Measurements from ENCODE around the gene MAN2A2. TPM values are rescaled to one million over a fixed set of nuclear protein-coding genes. Genes with fewer than 3 reads are reported as not detected.

MAN2A2 gene
- total RNA-seq, 1 donor from 2014 or later = 33.3 TPM

DNA sequence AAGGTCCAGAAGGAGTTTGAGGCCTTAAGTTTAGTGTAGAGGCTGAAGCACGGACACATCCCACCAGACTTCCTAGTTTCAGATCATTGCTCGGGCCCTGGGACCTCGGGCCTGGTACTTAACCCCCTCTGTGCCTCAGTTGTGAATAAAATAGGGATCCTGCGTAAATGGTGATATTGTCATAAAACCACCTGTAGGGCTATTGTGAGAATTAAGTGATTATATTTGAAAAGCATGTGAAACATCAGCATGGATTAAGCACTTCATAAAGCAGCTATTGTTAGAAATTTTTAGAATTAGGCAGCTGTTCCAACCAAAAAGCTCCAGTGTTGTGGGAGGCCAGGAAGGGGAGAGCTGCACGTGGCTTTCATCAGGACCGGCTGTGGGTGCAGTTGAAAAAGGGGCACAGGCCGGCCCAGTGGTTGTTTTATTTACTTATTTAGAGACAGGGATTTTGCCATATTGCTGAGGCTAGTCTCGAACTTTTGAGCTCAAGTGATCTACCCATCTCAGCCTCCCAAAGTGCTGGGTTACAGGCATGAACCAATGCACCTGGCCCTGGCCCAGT, 56.0 kb downstream of the MAN2A2 start:
- TF ChIP-seq, protein P1, sequence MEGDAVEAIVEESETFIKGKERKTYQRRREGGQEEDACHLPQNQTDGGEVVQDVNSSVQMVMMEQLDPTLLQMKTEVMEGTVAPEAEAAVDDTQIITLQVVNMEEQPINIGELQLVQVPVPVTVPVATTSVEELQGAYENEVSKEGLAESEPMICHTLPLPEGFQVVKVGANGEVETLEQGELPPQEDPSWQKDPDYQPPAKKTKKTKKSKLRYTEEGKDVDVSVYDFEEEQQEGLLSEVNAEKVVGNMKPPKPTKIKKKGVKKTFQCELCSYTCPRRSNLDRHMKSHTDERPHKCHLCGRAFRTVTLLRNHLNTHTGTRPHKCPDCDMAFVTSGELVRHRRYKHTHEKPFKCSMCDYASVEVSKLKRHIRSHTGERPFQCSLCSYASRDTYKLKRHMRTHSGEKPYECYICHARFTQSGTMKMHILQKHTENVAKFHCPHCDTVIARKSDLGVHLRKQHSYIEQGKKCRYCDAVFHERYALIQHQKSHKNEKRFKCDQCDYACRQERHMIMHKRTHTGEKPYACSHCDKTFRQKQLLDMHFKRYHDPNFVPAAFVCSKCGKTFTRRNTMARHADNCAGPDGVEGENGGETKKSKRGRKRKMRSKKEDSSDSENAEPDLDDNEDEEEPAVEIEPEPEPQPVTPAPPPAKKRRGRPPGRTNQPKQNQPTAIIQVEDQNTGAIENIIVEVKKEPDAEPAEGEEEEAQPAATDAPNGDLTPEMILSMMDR (IDR thresholded peaks at IDR 0.05; ENCODE audit: insufficient read depth, low read length, poor library complexity, severe bottlenecking) = no peak
- no peak overlapping the region for H3K4me3 ChIP-seq (ENCODE audit: low read depth, low read length)
- H3K27me3 ChIP-seq (ENCODE audit: control insufficient read depth, insufficient read depth, low read length) = no peaks in the 10 kb centered on the region
- DNase-seq (ENCODE audit: low read depth) = no peak
- no peaks in the 10 kb centered on the region for H3K36me3 ChIP-seq (ENCODE audit: control insufficient read depth, insufficient read depth, low read length)

DNA sequence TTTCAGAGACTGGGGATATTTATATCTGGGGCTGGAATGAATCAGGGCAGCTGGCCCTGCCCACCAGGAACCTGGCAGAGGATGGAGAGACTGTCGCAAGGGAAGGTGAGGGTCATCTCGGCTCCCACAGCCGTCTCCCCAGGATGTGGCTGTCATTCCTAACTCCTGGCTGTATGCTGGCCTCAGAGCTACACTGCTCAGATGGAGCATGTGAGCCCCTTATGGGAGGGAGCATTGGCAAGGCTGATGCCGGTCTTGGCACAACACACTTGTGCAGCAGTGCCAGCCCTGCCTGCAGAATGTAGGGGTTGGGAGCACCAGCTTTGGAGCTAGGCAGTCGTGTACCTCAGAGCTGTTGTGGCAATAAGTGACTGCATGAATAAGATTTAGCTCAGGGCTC, 56.8 kb downstream of the MAN2A2 start:
- TF ChIP-seq, protein P1 (IDR thresholded peaks at IDR 0.05; ENCODE audit: insufficient read depth, low read length, poor library complexity, severe bottlenecking) = no peak
- no peak for DNase-seq (ENCODE audit: low read depth)
- Histone ChIP-seq H3K36me3 (ENCODE audit: control insufficient read depth, insufficient read depth, low read length) (no peaks in the 10 kb centered on the region), H3K27me3 (ENCODE audit: control insufficient read depth, insufficient read depth, low read length) (no peaks in the 10 kb centered on the region), H3K4me3 (ENCODE audit: low read depth, low read length) (no peak overlapping the region)

DNA sequence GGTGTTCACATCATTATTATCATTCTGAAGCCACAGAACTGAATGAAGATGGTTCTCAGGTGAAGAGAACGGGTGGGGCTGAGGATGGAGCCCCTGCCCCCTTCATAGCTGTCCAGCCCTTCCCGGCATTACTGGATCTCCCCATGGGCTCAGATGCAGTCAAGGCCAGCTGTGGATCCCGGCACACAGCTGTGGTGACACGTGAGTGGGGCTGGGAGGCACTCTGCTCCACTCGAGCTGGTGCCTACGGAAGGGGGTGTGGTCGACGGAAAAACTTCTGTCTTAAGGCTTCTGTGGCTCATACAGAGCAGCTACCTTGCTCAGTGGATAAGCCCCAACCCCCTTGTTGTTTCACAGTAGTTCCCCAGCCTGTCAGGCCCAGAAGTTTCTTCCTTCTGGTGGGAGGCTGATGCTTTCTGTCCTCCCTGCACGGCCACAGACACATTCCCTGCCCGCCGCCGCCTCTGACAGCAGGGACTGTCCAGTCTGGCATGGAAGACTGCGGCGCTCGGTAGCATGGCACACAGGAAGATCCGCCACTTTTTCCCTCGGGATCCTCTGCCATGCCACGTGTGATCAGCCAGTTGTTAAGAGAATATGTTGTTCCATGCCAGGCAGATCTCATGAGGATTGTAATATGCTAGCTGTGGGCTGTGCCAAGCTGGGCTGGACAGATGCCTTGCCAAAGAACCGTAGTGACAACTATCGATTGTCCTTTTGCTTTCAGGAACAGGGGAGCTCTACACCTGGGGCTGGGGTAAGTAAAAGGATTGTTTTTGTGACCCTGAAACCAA, 57.4 kb downstream of the MAN2A2 start:
- no peak overlapping the region for H3K4me3 ChIP-seq (ENCODE audit: low read depth, low read length)
- no peaks in the 10 kb centered on the region for H3K36me3 ChIP-seq (ENCODE audit: control insufficient read depth, insufficient read depth, low read length)
- DNase-seq (ENCODE audit: low read depth) = no peak
- H3K27me3 ChIP-seq (ENCODE audit: control insufficient read depth, insufficient read depth, low read length) = no peaks in the 10 kb centered on the region
- TF ChIP-seq, protein P1 (IDR thresholded peaks at IDR 0.05; ENCODE audit: insufficient read depth, low read length, poor library complexity, severe bottlenecking) = no peak

DNA sequence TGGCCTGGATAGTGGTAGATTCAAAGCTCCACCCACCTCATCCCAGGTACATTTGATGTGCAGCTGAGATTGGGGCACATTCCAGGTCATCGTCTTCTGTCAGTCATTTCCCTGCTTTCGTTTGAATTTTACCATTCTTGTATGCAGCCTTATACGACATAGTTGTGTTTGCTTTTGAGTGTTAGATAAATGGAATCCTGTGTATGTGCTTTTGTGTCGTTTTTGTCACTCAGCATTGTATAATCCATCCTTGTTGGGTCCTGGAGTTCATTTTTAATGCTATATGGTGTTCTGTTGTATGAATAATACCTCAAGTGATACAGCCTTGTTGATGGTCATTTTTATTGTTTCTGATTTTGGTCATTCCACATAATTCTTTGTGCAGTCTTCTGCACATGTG, 58.9 kb downstream of the MAN2A2 start:
- TF ChIP-seq, protein P1 (IDR thresholded peaks at IDR 0.05; ENCODE audit: insufficient read depth, low read length, poor library complexity, severe bottlenecking) = no peak
- peaks cover 1% of the 10 kb centered on the region for H3K36me3 ChIP-seq (ENCODE audit: control insufficient read depth, insufficient read depth, low read length)

DNA sequence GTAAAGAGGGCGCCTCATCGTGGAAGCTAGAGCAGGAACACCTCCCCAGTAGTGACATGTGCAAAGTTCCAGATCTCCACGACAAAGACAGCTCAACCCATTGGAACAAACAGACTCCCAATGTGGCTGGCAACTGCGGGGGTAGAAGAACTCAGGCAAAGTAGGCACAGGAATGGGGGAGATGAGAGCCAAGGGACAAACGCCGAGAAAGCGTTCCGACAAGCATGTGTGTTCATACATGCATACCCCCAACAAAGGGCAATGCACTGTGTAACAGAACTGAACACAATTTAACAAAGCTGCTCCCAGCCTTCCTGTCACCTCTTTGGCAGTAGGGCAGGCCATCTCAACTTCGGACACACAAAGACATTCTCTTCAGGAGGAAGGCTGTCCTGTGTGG, 63.2 kb downstream of the MAN2A2 start:
- H3K36me3 ChIP-seq (ENCODE audit: control insufficient read depth, insufficient read depth, low read length) = peaks cover 1% of the 10 kb centered on the region
- no peak for DNase-seq (ENCODE audit: low read depth)
- H3K27me3 ChIP-seq (ENCODE audit: control insufficient read depth, insufficient read depth, low read length) = no peaks in the 10 kb centered on the region
- TF ChIP-seq, protein P1 (IDR thresholded peaks at IDR 0.05; ENCODE audit: insufficient read depth, low read length, poor library complexity, severe bottlenecking) = no peak
- H3K4me3 ChIP-seq (ENCODE audit: low read depth, low read length) = no peak overlapping the region

More for the DNA sequence above, 58.9 kb downstream of the MAN2A2 start:
- no peaks in the 10 kb centered on the region for H3K27me3 ChIP-seq (ENCODE audit: control insufficient read depth, insufficient read depth, low read length)
- no peak overlapping the region for H3K4me3 ChIP-seq (ENCODE audit: low read depth, low read length)
- no peak for DNase-seq (ENCODE audit: low read depth)

Data from kidney epithelial cell (primary cell).